Measurements from ENCODE around the gene ABCF2. TPM values are rescaled to one million over a fixed set of nuclear protein-coding genes. Genes with fewer than 3 reads are reported as not detected.

ABCF2 gene
- total RNA-seq, 4 donors from 2014 or later = 30.5 to 43.1 (median 36.5) TPM

DNA sequence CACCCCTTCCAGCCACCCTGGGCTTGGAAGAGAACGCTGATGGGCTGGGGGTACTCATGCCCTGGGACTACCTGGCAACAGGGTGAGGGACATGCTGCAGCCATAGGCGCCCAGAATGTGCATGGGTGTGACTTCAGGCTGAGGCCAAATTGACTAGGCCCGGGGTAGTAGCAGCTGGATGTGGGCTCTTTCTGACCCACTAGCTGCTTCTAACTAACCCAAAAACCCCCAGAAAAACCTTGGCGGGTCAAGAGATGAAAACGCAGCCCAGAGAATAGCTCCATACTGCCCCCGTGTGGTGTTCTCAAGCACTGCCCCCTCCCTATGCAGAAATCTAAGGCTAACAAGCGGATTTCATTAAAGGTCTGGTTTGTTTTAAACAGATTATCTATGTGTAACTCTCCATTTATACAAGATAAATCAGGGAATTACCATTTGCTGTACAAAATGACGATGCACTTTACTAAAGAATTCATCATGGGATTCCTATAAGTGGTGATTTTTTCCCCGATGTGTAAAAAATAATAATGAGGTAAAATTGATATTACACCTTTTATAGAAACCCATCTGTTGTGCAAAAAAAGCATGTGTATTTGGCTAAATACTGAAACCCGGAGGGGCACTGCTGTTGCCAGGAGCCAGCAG is 17.3 kb upstream of the ABCF2 start:
- Histone ChIP-seq H3K4me1 (peaks cover 0 to 65% (median 32%) of the 10 kb centered on the region in 3 donors), H3K9me3 (no peaks in the 10 kb centered on the region), H3K36me3 (peaks cover 0 to 34% of the 10 kb centered on the region in 2 donors), H3K4me3 (no peak overlapping the region), H3K27ac (peak overlapping the region in 2 of 4 donors; percentile 19 to 41), H3K27me3 (peaks cover 12% of the 10 kb centered on the region)
- WGBS, 2 donors (ENCODE audit: low coverage in 1 of 2) = 10 to 13% methylated on average over 7 of the region's 10 CpGs
- no peak for TF ChIP-seq EP300 (IDR thresholded peaks at IDR 0.05)
- peak in 3 of 4 experiments; percentile 64 to 87 (median 66) for TF ChIP-seq CTCF (IDR thresholded peaks at IDR 0.05)
- ATAC-seq = no peak

DNA sequence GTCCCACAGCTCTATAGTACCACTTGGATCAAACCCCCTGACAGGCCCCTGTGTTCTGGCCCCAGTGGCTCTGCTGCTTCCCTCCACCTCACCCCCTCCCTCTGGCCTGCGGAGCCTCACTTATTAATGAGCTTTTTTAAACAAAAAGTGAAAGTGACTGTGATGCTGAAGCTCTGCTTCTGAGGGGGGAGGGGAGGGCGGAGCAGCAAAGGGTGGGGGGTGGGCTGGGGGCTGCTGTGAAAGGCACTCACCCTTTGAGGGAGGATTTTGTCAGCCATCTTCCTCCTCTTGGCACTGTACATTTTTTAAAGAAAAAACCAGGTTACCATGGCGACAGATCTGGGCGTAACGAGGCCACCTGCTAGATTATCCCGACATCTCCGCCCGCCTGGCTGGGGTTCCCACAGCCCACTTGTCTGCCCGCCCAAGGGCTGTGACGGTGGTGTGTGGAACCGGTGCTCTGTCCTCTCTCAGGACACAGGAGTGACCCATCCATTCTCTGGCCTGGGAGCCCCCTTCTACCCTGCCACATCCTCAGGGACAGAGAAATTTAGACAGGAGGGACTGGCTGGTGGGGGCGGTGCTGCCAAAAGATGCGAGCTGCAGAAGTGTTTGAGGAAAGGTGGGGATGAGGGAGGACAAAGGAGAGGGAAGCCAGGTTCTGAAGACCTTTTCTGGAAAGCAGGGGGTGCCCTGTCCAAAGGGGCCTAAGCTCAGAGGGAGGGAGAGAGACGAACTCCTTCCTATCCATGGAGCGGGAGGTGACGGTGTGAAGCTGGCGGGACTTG is 16.6 kb upstream of the ABCF2 start:
- TF ChIP-seq POLR2AphosphoS5 (IDR thresholded peaks at IDR 0.05) (no peak), POLR2A (IDR thresholded peaks at IDR 0.05) (no peak), EP300 (IDR thresholded peaks at IDR 0.05) (no peak), CTCF (IDR thresholded peaks at IDR 0.05) (no peak)
- peak overlapping the region in 1 of 2 donors; percentile 29 for H3K4me3 ChIP-seq
- no peak for ATAC-seq
- peaks cover 12% of the 10 kb centered on the region for H3K27me3 ChIP-seq
- WGBS, 2 donors (ENCODE audit: low coverage in 1 of 2) = 38 to 67% methylated on average over 4 to 17 of the region's 17 CpGs
- peaks cover 0 to 41% of the 10 kb centered on the region in 2 donors for H3K36me3 ChIP-seq
- peak overlapping the region in 3 of 4 donors; percentile 12 to 41 (median 19) for H3K27ac ChIP-seq
- no peaks in the 10 kb centered on the region for H3K9me3 ChIP-seq
- H3K4me1 ChIP-seq = peaks cover 0 to 59% (median 32%) of the 10 kb centered on the region in 3 donors

DNA sequence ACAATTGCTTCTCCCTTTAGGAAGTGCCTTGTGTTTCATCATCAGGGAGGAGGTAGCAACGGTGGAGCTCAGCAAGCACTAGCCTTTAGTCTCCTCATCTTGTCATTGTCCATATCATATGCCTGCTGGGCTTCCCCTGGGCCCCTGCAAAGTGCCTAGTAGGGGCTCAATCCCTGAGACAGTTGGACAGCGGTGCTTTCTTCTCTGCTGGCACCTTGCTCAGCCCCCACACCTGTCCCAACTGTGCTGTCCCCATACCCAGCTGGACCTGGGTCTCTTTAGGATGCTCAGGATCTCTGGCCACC is 16.0 kb upstream of the ABCF2 start:
- no peaks in the 10 kb centered on the region for H3K9me3 ChIP-seq
- H3K4me3 ChIP-seq = peak overlapping the region in 1 of 2 donors; percentile 29
- 41% methylated on average over 2 of the region's 2 CpGs; no CpG with 5 or more reads in 1 of the 2 donors for WGBS, 2 donors (ENCODE audit: low coverage in 1 of 2)
- peaks cover 0 to 47% of the 10 kb centered on the region in 2 donors for H3K36me3 ChIP-seq
- H3K4me1 ChIP-seq = peaks cover 0 to 55% (median 32%) of the 10 kb centered on the region in 3 donors
- H3K27me3 ChIP-seq = peaks cover 12% of the 10 kb centered on the region
- peak overlapping the region in 3 of 4 donors; percentile 12 to 41 (median 19) for H3K27ac ChIP-seq
- TF ChIP-seq POLR2AphosphoS5 (IDR thresholded peaks at IDR 0.05) (no peak), POLR2A (IDR thresholded peaks at IDR 0.05) (no peak), CTCF (IDR thresholded peaks at IDR 0.05) (no peak), EP300 (IDR thresholded peaks at IDR 0.05) (no peak)
- no peak for ATAC-seq

DNA sequence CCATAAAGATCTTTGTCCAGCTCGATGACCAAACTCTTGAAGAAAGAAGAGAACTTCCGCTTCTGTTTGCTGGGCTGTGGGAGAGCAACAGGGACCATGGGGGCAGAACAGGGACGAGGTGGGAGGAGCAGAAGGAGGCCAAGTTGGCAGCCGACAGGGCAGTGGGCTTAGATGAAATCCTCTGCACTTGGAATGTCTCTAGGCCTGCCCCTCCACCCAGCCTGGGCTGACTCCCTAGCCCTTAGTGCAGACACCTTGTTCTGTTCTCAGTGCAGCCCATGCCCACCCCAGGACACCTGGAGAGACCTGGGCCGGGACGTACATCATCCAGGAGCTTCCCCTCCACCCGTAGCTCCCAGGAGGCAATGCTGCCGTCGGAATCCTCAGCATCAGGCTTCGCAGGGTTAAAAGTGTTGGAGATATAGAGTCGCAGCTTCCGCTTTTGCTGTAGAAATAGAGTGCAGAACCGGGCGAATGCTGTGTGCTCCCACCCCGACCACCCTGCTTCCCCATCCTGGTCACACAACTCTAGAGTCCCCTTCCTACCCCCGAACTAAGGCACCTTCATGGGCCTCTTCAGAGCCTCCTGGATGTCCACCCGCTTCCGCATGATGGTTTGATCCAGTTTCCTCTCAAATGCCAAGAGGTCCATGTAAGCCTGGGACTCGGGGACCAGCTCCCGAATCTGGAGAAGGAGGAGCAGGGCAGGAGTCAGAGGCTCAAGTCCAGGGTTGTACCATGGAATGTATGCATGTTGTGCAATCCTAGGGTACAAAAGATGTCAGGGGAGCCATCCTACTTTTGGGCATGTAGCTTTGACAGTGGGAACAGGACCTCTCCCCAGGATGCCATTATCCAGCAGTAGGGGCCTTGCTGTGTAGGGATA is 15.4 kb upstream of the ABCF2 start:
- ATAC-seq = no peak
- Histone ChIP-seq H3K36me3 (peaks cover 0 to 53% of the 10 kb centered on the region in 2 donors), H3K27me3 (peaks cover 12% of the 10 kb centered on the region), H3K27ac (peak overlapping the region in 2 of 4 donors; percentile 12 to 41), H3K9me3 (no peaks in the 10 kb centered on the region), H3K4me1 (peaks cover 0 to 49% (median 27%) of the 10 kb centered on the region in 3 donors), H3K4me3 (no peak overlapping the region)
- WGBS, 2 donors (ENCODE audit: low coverage in 1 of 2) = 53 to 100% methylated on average over 1 to 10 of the region's 20 CpGs
- no peak for TF ChIP-seq POLR2A (IDR thresholded peaks at IDR 0.05)
- TF ChIP-seq CTCF (IDR thresholded peaks at IDR 0.05) = no peak
- no peak for TF ChIP-seq EP300 (IDR thresholded peaks at IDR 0.05)

Data from gastroesophageal sphincter (tissue), 4 donors.